PC-3 (cell line): Measurements from ENCODE around the gene PTPRE. TPM values are rescaled to one million over a fixed set of nuclear protein-coding genes. Genes with fewer than 3 reads are reported as not detected.

Source experiments
- ATAC-seq: fragments of 200-7000 bp; cut with Tn5 transposase; 2 replicates; pipeline ENCODE4 v1.9.1; 2020; ENCODE audit warnings: mild to moderate bottlenecking, moderate library complexity
- BruUV-seq: library from RNA; stranded (reverse); fragments of 400-500 nt; replicated peaks from 2 replicates; lab custom pipeline; 2021; lab: Mats Ljungman, UMichigan
- CTCF ChIA-PET: fragments of 300-600 bp; sonication (Branson Sonifier 250); formaldehyde crosslinking; loops from one replicate; lab custom pipeline; 2022; ENCODE audit warnings: antibody characterized with exemption; lab: Charles Lee
- POLR2A ChIA-PET: fragments of 300-600 bp; sonication (Branson Sonifier 250); formaldehyde crosslinking; loops from one replicate; lab custom pipeline; 2022; ENCODE audit warnings: antibody characterized with exemption; ENCODE audit not compliant: unreplicated experiment; lab: Charles Lee
- DNase-seq: peaks from one replicate; pipeline ENCODE4 v3.0.0-alpha.2; 2015
- H2AFZ ChIP-seq: fragments of 300-600 bp; sonication (generic); 2 replicates; pipeline ENCODE4 v1.6.0; 2016; ENCODE audit warnings: antibody characterized with exemption, low read length
- H3F3A ChIP-seq: fragments of 300-600 bp; sonication (generic); one replicate; pipeline ENCODE4 v1.6.0; 2017; ENCODE audit warnings: antibody characterized with exemption, low read length, control low read depth, mild to moderate bottlenecking; ENCODE audit not compliant: unreplicated experiment
- H3K27ac ChIP-seq: fragments of 300-600 bp; sonication (generic); 2 replicates; pipeline ENCODE4 v1.5.1; 2016; ENCODE audit warnings: mild to moderate bottlenecking, low read length
- H3K27me3 ChIP-seq: fragments of 300-600 bp; sonication (generic); 2 replicates; pipeline ENCODE4 v1.6.1; 2016; ENCODE audit warnings: low read length, mixed read lengths
- H3K36me3 ChIP-seq: fragments of 300-600 bp; sonication (generic); 2 replicates; pipeline ENCODE4 v1.6.1; 2016; ENCODE audit warnings: low read depth, mixed run types, low read length, mixed read lengths
- H3K4me1 ChIP-seq: fragments of 300-600 bp; sonication (generic); 2 replicates; pipeline ENCODE4 v1.5.1; 2016; ENCODE audit warnings: low read length; ENCODE audit not compliant: insufficient read depth
- H3K4me2 ChIP-seq: fragments of 300-600 bp; sonication (generic); 2 replicates; pipeline ENCODE4 v1.6.0; 2016; ENCODE audit warnings: low read length
- H3K4me3 ChIP-seq: fragments of 300-600 bp; sonication (generic); 2 replicates; pipeline ENCODE4 v1.5.1; 2016; ENCODE audit warnings: mild to moderate bottlenecking, low read length, mixed read lengths
- H3K79me2 ChIP-seq: fragments of 300-600 bp; sonication (generic); 2 replicates; pipeline ENCODE4 v1.6.1; 2017; ENCODE audit warnings: low read length, mixed read lengths
- H3K9ac ChIP-seq: fragments of 300-600 bp; sonication (generic); 2 replicates; pipeline ENCODE4 v1.6.0; 2016; ENCODE audit warnings: mild to moderate bottlenecking, low read length
- H3K9me2 ChIP-seq: fragments of 300-600 bp; sonication (generic); replicated peaks from 2 replicates; pipeline ENCODE4 v1.6.1; 2016; ENCODE audit warnings: mixed run types, low read length, mixed read lengths
- H3K9me3 ChIP-seq: fragments of 300-600 bp; sonication (generic); 2 replicates; pipeline ENCODE4 v1.6.1; 2016; ENCODE audit warnings: low read length, mixed read lengths
- H4K20me1 ChIP-seq: fragments of 300-600 bp; sonication (generic); 2 replicates; pipeline ENCODE4 v1.6.1; 2016; ENCODE audit warnings: low read length, mixed read lengths
- EZH2 ChIP-seq: fragments of 300-600 bp; sonication (generic); IDR thresholded peaks from one replicate; pipeline ENCODE4 v1.6.1; 2017; ENCODE audit warnings: antibody characterized with exemption, mild to moderate bottlenecking, low read length; ENCODE audit not compliant: unreplicated experiment
- EZH2phosphoT487 ChIP-seq: fragments of 300-600 bp; sonication (generic); IDR thresholded peaks from 2 replicates; pipeline ENCODE4 v1.6.1; 2018; ENCODE audit warnings: mild to moderate bottlenecking, antibody characterized with exemption, low read length, borderline replicate concordance
- intact Hi-C: fragments of 100-400 bp; cut with micrococcal nuclease; formaldehyde crosslinking; loops from 2 replicates; pipeline ENCODE4 v1.9.0; 2023
- total RNA-seq: library from RNA; depleted of rRNA; stranded (reverse); fragments of >200 nt; gene quantifications from 2 replicates; pipeline ENCODE4 v1.2.3, GENCODE V29; 2014
- TF ChIP-seq, protein P1 (sequence below): fragments of 300-600 bp; sonication (generic); conservative IDR thresholded peaks from 2 replicates; pipeline ENCODE4 v1.5.1; 2017; ENCODE audit warnings: antibody characterized with exemption, low read depth, mild to moderate bottlenecking, low read length

PTPRE gene
- total RNA-seq, 1 experiment from 2014 or later: 3.1 TPM

DNA sequence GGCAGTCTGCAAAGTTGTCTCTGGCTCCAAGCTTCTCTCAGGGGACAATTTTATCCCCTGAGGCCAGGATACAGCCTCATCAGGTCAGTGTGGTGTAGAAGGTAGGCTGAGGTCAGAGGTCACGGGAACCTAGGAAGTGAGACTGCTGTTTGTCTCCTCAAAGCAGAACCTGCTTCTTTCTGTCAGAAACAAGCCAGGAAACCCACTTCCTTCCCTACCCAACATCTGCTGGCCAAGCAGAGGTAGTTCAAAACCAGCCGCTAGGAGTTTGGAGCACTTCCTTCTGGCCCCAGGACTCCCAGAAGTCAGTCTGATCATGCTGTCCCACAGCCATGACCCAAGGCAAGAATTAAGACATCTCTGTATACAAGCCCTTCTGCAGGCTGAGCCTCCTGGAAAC lies 26.3 kb upstream of the PTPRE start:
- CTCF ChIA-PET: no interaction called here
- DNase-seq (no peak), ATAC-seq (no peak)
- H2AFZ ChIP-seq: no peak overlapping the region
- no peaks in the 10 kb centered on the region for H3K9me2 ChIP-seq
- POLR2A ChIA-PET: no interaction called here
- TF ChIP-seq EZH2: no peak
- no peak overlapping the region for H3K27ac ChIP-seq
- no peaks in the 10 kb centered on the region for H3K79me2 ChIP-seq
- no peaks in the 10 kb centered on the region for H4K20me1 ChIP-seq
- H3F3A ChIP-seq: no peaks in the 10 kb centered on the region
- H3K27me3 ChIP-seq: peaks cover 11% of the 10 kb centered on the region
- no peak overlapping the region for H3K9ac ChIP-seq
- no TSS peak for BruUV-seq
- H3K4me2 ChIP-seq: no peak overlapping the region
- no peaks in the 10 kb centered on the region for H3K9me3 ChIP-seq
- no peaks in the 10 kb centered on the region for H3K4me1 ChIP-seq
- H3K4me3 ChIP-seq: no peak overlapping the region
- intact Hi-C loops: no loop called here
- no peaks in the 10 kb centered on the region for H3K36me3 ChIP-seq

DNA sequence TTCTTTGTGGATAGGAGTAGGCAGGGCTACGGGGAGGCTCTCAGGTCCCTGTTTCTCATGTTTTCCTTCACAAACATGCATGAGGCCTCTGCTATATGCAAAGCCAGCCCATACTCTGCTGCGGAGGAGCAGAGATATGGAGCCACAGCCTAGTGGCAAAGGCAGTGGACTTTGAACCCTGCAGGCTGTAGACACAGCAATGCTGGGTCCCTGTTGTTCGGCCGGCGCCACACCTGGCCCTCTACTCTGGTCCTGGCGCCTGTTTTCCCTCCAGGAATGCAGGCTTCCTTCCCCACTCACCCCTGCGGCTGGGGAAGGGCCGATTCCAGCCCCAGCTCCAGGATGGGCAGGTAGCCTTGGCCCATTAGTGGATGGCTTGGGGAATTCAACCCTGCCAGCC lies 25.6 kb upstream of the PTPRE start:
- no peak overlapping the region for H3K9ac ChIP-seq
- ChIA-PET POLR2A (interaction anchor here (0.6 kb wide), 1 partner anchor 145 kb away, joined by 3 read pairs; no protein-coding TSS in a partner anchor), CTCF (no interaction called here)
- ATAC-seq: no peak
- peaks cover 11% of the 10 kb centered on the region for H3K27me3 ChIP-seq
- H3K4me3 ChIP-seq: no peak overlapping the region
- H4K20me1 ChIP-seq: no peaks in the 10 kb centered on the region
- H3K4me1 ChIP-seq: no peaks in the 10 kb centered on the region
- DNase-seq: no peak
- H3K79me2 ChIP-seq: no peaks in the 10 kb centered on the region
- TF ChIP-seq EZH2phosphoT487 (no peak), EZH2 (no peak)
- TF ChIP-seq, protein P1, sequence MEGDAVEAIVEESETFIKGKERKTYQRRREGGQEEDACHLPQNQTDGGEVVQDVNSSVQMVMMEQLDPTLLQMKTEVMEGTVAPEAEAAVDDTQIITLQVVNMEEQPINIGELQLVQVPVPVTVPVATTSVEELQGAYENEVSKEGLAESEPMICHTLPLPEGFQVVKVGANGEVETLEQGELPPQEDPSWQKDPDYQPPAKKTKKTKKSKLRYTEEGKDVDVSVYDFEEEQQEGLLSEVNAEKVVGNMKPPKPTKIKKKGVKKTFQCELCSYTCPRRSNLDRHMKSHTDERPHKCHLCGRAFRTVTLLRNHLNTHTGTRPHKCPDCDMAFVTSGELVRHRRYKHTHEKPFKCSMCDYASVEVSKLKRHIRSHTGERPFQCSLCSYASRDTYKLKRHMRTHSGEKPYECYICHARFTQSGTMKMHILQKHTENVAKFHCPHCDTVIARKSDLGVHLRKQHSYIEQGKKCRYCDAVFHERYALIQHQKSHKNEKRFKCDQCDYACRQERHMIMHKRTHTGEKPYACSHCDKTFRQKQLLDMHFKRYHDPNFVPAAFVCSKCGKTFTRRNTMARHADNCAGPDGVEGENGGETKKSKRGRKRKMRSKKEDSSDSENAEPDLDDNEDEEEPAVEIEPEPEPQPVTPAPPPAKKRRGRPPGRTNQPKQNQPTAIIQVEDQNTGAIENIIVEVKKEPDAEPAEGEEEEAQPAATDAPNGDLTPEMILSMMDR: no peak
- BruUV-seq: no TSS peak
- no peaks in the 10 kb centered on the region for H3K9me2 ChIP-seq
- no peaks in the 10 kb centered on the region for H3K36me3 ChIP-seq
- no peaks in the 10 kb centered on the region for H3F3A ChIP-seq
- intact Hi-C loops: no loop called here
- no peaks in the 10 kb centered on the region for H3K9me3 ChIP-seq
- H3K27ac ChIP-seq: no peak overlapping the region
- H3K4me2 ChIP-seq: no peak overlapping the region
- H2AFZ ChIP-seq: no peak overlapping the region

DNA sequence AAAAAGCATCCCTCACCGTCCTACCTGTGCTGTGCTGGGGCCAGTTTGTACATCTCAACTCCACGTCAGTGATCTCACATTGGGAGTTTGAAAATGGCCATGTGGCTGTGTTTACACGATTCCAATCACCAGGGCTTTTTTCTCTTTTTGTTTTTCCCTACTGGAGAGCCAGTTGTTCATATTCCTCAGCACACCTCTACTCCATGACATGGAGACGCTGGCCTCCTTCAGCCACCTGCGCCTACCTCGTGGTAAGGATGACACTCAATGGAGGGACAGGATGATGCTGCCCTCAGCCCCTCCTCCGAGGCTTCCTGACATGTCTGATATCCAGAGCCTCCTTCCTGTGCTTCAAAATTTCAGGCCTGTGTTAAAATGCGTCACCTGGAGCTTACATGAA lies 24.5 kb upstream of the PTPRE start:
- no peak overlapping the region for H2AFZ ChIP-seq
- DNase-seq (no peak), ATAC-seq (no peak)
- peaks cover 2% of the 10 kb centered on the region; the same call in 1 of the 2 replicates for H3K27me3 ChIP-seq
- no peak overlapping the region for H3K4me2 ChIP-seq
- POLR2A ChIA-PET: no interaction called here
- CTCF ChIA-PET: no interaction called here
- no peaks in the 10 kb centered on the region for H4K20me1 ChIP-seq
- no peaks in the 10 kb centered on the region for H3F3A ChIP-seq
- no peaks in the 10 kb centered on the region for H3K9me3 ChIP-seq
- no peaks in the 10 kb centered on the region for H3K79me2 ChIP-seq
- no peak for TF ChIP-seq EZH2
- no peak for TF ChIP-seq EZH2phosphoT487
- TF ChIP-seq, protein P1: no peak
- H3K9ac ChIP-seq: no peak overlapping the region
- intact Hi-C loops: no loop called here
- H3K9me2 ChIP-seq: no peaks in the 10 kb centered on the region
- H3K4me1 ChIP-seq: no peaks in the 10 kb centered on the region
- H3K36me3 ChIP-seq: no peaks in the 10 kb centered on the region
- no peak overlapping the region for H3K27ac ChIP-seq
- no TSS peak for BruUV-seq
- no peak overlapping the region for H3K4me3 ChIP-seq
